AG04450 (cell line): ENCODE data around the gene IL3. TPM values are rescaled to one million over a fixed set of nuclear protein-coding genes. Genes with fewer than 3 reads are reported as not detected.

Experiments used
- CTCF ChIA-PET: fragments of 300-600, 350-600 bp; formaldehyde crosslinking; extraction: SDS; loops from one replicate; lab custom pipeline; 2022; ENCODE audit warnings: antibody characterized with exemption, inconsistent platforms; lab: Charles Lee
- POLR2A ChIA-PET: fragments of 350-600 bp; formaldehyde crosslinking; extraction: SDS; loops from one replicate; lab custom pipeline; 2021; ENCODE audit warnings: antibody characterized with exemption, inconsistent platforms; lab: Yijun Ruan, JAX
- DNase-seq: peaks from one replicate; pipeline ENCODE4 v3.0.0-alpha.2; 2011; ENCODE audit warnings: low read depth, low spot score
- H3K27ac ChIP-seq: one replicate; pipeline ENCODE4 v1.5.1; 2012; ENCODE audit warnings: low read depth, low read length, control low read depth
- H3K27me3 ChIP-seq: one replicate; pipeline ENCODE4 v1.6.0; 2012; ENCODE audit warnings: low read length; ENCODE audit not compliant: control insufficient read depth, insufficient read depth
- H3K4me3 ChIP-seq: 2 replicates; pipeline ENCODE4 v1.5.1; 2011; ENCODE audit warnings: mild to moderate bottlenecking, low read depth, low read length, control low read depth
- H3K9me3 ChIP-seq: 2 replicates; pipeline ENCODE4 v1.5.1; 2012; ENCODE audit warnings: low read length; ENCODE audit not compliant: control insufficient read depth, insufficient read depth
- polyA plus RNA-seq: library from polyadenylated mRNA; depleted of rRNA; stranded (reverse); fragments of >200 nt; gene quantifications from 2 replicates; pipeline ENCODE4 v1.2.3, GENCODE V29; 2011
- TF ChIP-seq, protein P1 (sequence below): IDR thresholded peaks from 2 replicates; pipeline ENCODE4 v1.5.1; 2011; ENCODE audit warnings: low read depth, low read length, control low read depth, inconsistent platforms

Gene IL3
- polyA plus RNA-seq, 1 experiment, result not detected

DNA sequence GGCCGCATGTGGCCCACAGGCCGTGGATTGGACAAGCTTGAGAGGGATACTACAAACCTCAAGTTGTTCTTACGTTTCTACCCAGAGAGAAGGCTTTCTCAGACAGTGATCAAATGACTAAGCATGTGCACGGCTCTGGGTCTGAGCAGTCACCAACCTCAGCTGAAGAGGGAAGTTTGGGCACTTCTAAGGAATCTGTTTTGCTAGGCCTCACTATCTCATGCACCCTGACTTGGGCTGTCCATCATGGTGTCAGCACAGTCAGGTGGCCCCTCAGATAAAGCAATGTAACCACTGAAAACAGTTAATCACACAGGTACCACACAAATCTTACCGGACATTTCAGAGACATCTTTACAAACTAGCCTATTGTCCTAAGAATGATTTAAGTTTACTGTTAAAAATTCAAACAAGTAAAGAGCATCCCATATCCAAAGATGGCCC lies 37.7 kb downstream of the IL3 start:
- DNase-seq, result no peak
- H3K27ac ChIP-seq, result no peak overlapping the region
- TF ChIP-seq, protein P1, sequence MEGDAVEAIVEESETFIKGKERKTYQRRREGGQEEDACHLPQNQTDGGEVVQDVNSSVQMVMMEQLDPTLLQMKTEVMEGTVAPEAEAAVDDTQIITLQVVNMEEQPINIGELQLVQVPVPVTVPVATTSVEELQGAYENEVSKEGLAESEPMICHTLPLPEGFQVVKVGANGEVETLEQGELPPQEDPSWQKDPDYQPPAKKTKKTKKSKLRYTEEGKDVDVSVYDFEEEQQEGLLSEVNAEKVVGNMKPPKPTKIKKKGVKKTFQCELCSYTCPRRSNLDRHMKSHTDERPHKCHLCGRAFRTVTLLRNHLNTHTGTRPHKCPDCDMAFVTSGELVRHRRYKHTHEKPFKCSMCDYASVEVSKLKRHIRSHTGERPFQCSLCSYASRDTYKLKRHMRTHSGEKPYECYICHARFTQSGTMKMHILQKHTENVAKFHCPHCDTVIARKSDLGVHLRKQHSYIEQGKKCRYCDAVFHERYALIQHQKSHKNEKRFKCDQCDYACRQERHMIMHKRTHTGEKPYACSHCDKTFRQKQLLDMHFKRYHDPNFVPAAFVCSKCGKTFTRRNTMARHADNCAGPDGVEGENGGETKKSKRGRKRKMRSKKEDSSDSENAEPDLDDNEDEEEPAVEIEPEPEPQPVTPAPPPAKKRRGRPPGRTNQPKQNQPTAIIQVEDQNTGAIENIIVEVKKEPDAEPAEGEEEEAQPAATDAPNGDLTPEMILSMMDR, result no peak
- ChIA-PET POLR2A (interaction anchor here (0.6 kb wide), 1 partner anchor 8 kb away, joined by 5 read pairs; no protein-coding TSS in a partner anchor), CTCF (interaction anchor here (0.8 to 2.9 kb wide), 2 partner anchors 33 to 35 kb away, joined by 3 to 9 read pairs; no protein-coding TSS in a partner anchor)
- no peak overlapping the region for H3K4me3 ChIP-seq
- no peaks in the 10 kb centered on the region for H3K27me3 ChIP-seq
- peaks cover 4% of the 10 kb centered on the region; the same call in 1 of the 2 replicates for H3K9me3 ChIP-seq

DNA sequence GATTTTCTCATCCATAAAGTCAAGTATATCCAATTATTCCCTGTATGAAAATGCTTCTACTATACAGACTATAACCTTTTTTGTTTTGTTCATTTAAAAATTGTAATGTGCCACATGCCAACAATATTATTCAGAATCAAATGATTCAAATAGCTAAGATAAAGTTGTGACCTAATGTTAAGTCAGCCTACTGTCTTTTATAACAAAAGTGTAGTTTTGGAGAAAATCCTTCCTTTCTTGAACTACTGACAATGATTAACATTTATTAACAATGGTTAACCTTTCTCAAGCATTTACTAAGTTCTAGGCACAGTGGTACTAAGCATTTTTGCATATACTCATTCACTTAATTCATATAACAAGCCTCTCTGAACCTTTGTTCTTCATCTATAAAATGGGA lies 38.2 kb downstream of the IL3 start:
- H3K27ac ChIP-seq, result no peak overlapping the region
- POLR2A ChIA-PET, result no interaction called here
- H3K27me3 ChIP-seq, result no peaks in the 10 kb centered on the region
- DNase-seq, result no peak
- no peak overlapping the region for H3K4me3 ChIP-seq
- peaks cover 4% of the 10 kb centered on the region; the same call in 1 of the 2 replicates for H3K9me3 ChIP-seq
- TF ChIP-seq, protein P1, result no peak
- CTCF ChIA-PET, result interaction anchor here (2.9 kb wide), 1 partner anchor 34 kb away, joined by 9 read pairs; no protein-coding TSS in a partner anchor

DNA sequence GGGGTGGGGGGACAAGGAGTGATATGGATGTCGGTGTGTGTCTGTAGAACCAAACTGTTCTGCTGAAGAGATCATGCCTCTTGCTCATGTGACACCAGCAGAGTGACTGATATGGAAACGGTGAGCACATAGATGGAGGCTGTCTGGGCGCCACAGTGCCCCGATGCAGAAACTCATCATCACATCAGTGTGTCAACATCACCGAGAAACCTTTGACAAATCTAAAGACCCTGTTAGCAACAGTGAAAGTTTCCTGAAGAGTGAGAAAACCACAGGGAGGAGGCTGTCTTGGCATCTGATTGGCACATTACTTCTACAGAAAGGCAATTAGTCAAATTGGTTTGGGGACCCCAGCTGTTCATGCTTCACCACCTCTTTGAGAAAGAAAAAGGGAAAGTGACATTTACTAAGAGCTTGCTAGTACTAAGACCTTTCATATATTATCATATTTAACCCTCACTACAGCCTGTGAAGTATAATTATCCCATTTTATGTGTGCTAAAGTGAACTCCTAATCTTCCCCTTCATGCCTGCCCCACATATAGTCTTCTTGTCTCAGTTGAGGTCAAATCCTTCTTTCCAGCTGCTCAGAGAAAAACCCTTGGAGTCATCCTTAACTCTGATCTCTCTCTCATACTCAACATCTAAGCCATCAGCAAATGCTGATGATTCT lies 38.8 kb downstream of the IL3 start:
- TF ChIP-seq, protein P1, result no peak
- Histone ChIP-seq H3K4me3 (no peak overlapping the region), H3K9me3 (peaks cover 4% of the 10 kb centered on the region; the same call in 1 of the 2 replicates), H3K27me3 (no peaks in the 10 kb centered on the region), H3K27ac (no peak overlapping the region)
- no peak for DNase-seq
- ChIA-PET CTCF (interaction anchor here (2.9 kb wide), 1 partner anchor 34 kb away, joined by 9 read pairs; no protein-coding TSS in a partner anchor), POLR2A (no interaction called here)

DNA sequence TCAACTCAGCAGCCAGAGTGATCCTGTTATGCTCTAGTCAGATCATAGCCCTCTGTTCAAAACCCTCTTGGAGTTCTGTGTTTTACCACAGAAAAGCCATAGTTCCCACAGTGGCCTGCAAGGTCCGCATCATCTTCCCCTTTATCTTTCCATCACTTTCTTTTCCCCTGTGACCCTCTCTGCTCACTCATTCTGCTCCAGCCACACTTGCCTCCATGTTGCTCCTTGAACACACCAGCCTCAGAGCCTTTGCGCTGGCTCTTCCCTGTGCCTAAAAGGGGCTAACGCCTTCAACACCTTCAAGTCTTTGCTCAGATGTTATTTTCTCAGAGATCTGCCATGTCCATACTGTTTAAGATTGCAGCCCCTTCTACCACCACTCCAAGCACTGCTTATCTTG lies 39.5 kb downstream of the IL3 start:
- POLR2A ChIA-PET, result no interaction called here

More for the DNA sequence above, 39.5 kb downstream of the IL3 start:
- no peaks in the 10 kb centered on the region for H3K27me3 ChIP-seq
- H3K9me3 ChIP-seq, result peaks cover 4% of the 10 kb centered on the region; the same call in 1 of the 2 replicates
- DNase-seq, result no peak
- H3K27ac ChIP-seq, result peak overlapping the region; percentile 11
- H3K4me3 ChIP-seq, result no peak overlapping the region
- CTCF ChIA-PET, result no interaction called here
- TF ChIP-seq, protein P1, result no peak
